ENCODE data around the gene TSC22D1.

The TSC22D1 gene

GRCh38 chr13:44414716-44415115 is 161.4 kb downstream of the TSC22D1 start:
- DNase-seq, result no peak
- H3K4me1 Mint-ChIP-seq, result no peaks in the 10 kb centered on the region
- no peak overlapping the region for H3K27ac Mint-ChIP-seq
- H3K36me3 Mint-ChIP-seq, result no peaks in the 10 kb centered on the region
- CTCF ChIA-PET, result no interaction called here
- H3K9me3 Mint-ChIP-seq, result no peaks in the 10 kb centered on the region
- no peak overlapping the region for H3K4me3 Mint-ChIP-seq
- peaks cover 15% of the 10 kb centered on the region for H3K27me3 Mint-ChIP-seq

DNA sequence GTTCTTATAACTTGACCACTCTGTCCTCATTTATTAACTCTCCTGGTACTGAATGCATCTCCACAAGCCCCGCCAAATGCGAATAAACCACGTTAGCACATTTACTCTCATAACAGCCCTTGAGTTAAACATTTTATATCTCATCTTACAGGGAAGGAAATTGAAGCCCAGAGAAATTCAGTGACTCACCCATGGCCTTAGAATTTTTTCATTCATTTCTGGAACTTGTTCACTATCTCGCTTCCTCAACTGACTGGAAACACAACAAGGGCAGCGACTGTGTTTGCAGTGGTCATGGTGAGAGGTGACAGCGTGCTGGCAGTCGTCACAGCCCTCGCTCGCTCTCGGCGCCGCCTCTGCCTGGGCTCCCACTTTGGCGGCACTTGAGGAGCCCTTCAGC is 163.0 kb downstream of the TSC22D1 start:
- no peaks in the 10 kb centered on the region for H3K9me3 Mint-ChIP-seq
- no peaks in the 10 kb centered on the region for H3K36me3 Mint-ChIP-seq
- H3K4me3 Mint-ChIP-seq, result no peak overlapping the region
- H3K27me3 Mint-ChIP-seq, result peaks cover 20% of the 10 kb centered on the region
- no peaks in the 10 kb centered on the region for H3K4me1 Mint-ChIP-seq
- no peak for DNase-seq
- no peak overlapping the region for H3K27ac Mint-ChIP-seq
- CTCF ChIA-PET, result no interaction called here

- H3K4me1 Mint-ChIP-seq, result no peaks in the 10 kb centered on the region
- H3K4me3 Mint-ChIP-seq, result no peak overlapping the region
- H3K9me3 Mint-ChIP-seq, result no peaks in the 10 kb centered on the region
- CTCF ChIA-PET, result no interaction called here
- H3K36me3 Mint-ChIP-seq, result no peaks in the 10 kb centered on the region
- peaks cover 20% of the 10 kb centered on the region for H3K27me3 Mint-ChIP-seq
- H3K27ac Mint-ChIP-seq, result no peak overlapping the region
- DNase-seq, result no peak
Observed at GRCh38 chr13:44412346-44412935, 163.7 kb downstream of the TSC22D1 start.

GRCh38 chr13:44411841-44412240 is 164.3 kb downstream of the TSC22D1 start:
- Mint-ChIP-seq H3K4me3 (no peak overlapping the region), H3K4me1 (no peaks in the 10 kb centered on the region), H3K27ac (no peak overlapping the region), H3K27me3 (peaks cover 20% of the 10 kb centered on the region), H3K9me3 (no peaks in the 10 kb centered on the region), H3K36me3 (no peaks in the 10 kb centered on the region)
- CTCF ChIA-PET, result no interaction called here
- DNase-seq, result no peak

GRCh38 chr13:44410328-44410859 is 165.7 kb downstream of the TSC22D1 start:
- Mint-ChIP-seq H3K9me3 (no peaks in the 10 kb centered on the region), H3K27me3 (peaks cover 27% of the 10 kb centered on the region), H3K4me3 (no peak overlapping the region), H3K27ac (no peak overlapping the region), H3K36me3 (no peaks in the 10 kb centered on the region), H3K4me1 (no peaks in the 10 kb centered on the region)
- CTCF ChIA-PET, result no interaction called here
- no peak for DNase-seq

- Mint-ChIP-seq H3K27ac (no peak overlapping the region), H3K9me3 (no peaks in the 10 kb centered on the region), H3K4me1 (no peaks in the 10 kb centered on the region), H3K36me3 (no peaks in the 10 kb centered on the region), H3K4me3 (no peak overlapping the region), H3K27me3 (peaks cover 27% of the 10 kb centered on the region)
- CTCF ChIA-PET, result no interaction called here
- DNase-seq, result no peak
Observed at GRCh38 chr13:44409595-44409994, 166.5 kb downstream of the TSC22D1 start.

DNA sequence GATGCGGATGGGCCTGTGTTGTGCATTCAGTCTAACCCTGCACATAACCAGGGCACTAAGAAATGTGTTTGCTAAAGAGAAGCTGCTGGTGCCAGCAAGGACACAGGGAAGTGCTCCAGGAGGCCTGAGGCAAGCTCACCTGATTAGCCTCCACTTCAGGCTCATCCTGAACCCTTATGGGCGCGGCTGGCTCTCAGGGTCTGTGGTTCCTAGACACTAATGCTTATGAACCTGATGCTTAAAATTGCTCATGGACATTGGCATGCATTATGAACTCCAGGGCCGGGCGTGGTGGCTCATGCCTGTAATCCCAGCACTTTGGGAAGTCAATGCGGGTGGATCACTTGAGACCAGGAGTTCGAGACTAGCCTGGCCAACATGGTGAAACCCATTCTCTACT is 168.2 kb downstream of the TSC22D1 start:
- H3K9me3 Mint-ChIP-seq, result no peaks in the 10 kb centered on the region
- no peak overlapping the region for H3K27ac Mint-ChIP-seq
- DNase-seq, result no peak
- no peaks in the 10 kb centered on the region for H3K36me3 Mint-ChIP-seq
- H3K4me3 Mint-ChIP-seq, result no peak overlapping the region
- CTCF ChIA-PET, result no interaction called here
- no peaks in the 10 kb centered on the region for H3K4me1 Mint-ChIP-seq
- H3K27me3 Mint-ChIP-seq, result peaks cover 27% of the 10 kb centered on the region

- H3K4me3 Mint-ChIP-seq, result no peak overlapping the region
- H3K9me3 Mint-ChIP-seq, result no peaks in the 10 kb centered on the region
- CTCF ChIA-PET, result no interaction called here
- no peak overlapping the region for H3K27ac Mint-ChIP-seq
- H3K27me3 Mint-ChIP-seq, result peaks cover 23% of the 10 kb centered on the region
- DNase-seq, result no peak
- H3K36me3 Mint-ChIP-seq, result no peaks in the 10 kb centered on the region
- H3K4me1 Mint-ChIP-seq, result no peaks in the 10 kb centered on the region
Observed at GRCh38 chr13:44407379-44407778, 168.8 kb downstream of the TSC22D1 start.

- Mint-ChIP-seq H3K4me1 (no peaks in the 10 kb centered on the region), H3K9me3 (no peaks in the 10 kb centered on the region), H3K27me3 (peaks cover 22% of the 10 kb centered on the region), H3K4me3 (no peak overlapping the region), H3K36me3 (no peaks in the 10 kb centered on the region), H3K27ac (no peak overlapping the region)
- CTCF ChIA-PET, result no interaction called here
- no peak for DNase-seq
Observed at GRCh38 chr13:44406617-44407016, 169.5 kb downstream of the TSC22D1 start.

GRCh38 chr13:44404261-44405132 is 171.6 kb downstream of the TSC22D1 start:
- peaks cover 11% of the 10 kb centered on the region for H3K27me3 Mint-ChIP-seq
- no peak overlapping the region for H3K27ac Mint-ChIP-seq
- H3K9me3 Mint-ChIP-seq, result no peaks in the 10 kb centered on the region
- H3K4me1 Mint-ChIP-seq, result no peaks in the 10 kb centered on the region
- no peaks in the 10 kb centered on the region for H3K36me3 Mint-ChIP-seq
- CTCF ChIA-PET, result no interaction called here
- no peak for DNase-seq
- no peak overlapping the region for H3K4me3 Mint-ChIP-seq

GRCh38 chr13:44403461-44404056 is 172.6 kb downstream of the TSC22D1 start:
- DNase-seq, result no peak
- Mint-ChIP-seq H3K9me3 (no peaks in the 10 kb centered on the region), H3K4me1 (no peaks in the 10 kb centered on the region), H3K27me3 (peaks cover 7% of the 10 kb centered on the region), H3K36me3 (no peaks in the 10 kb centered on the region), H3K27ac (no peak overlapping the region), H3K4me3 (no peak overlapping the region)
- CTCF ChIA-PET, result no interaction called here

GRCh38 chr13:44402899-44403445 is 173.2 kb downstream of the TSC22D1 start:
- Mint-ChIP-seq H3K9me3 (no peaks in the 10 kb centered on the region), H3K4me3 (no peak overlapping the region)
- no peak for DNase-seq

GRCh38 chr13:44401577-44401976 is 174.6 kb downstream of the TSC22D1 start:
- peaks cover 7% of the 10 kb centered on the region for H3K27me3 Mint-ChIP-seq
- H3K4me1 Mint-ChIP-seq, result no peaks in the 10 kb centered on the region
- H3K36me3 Mint-ChIP-seq, result no peaks in the 10 kb centered on the region
- H3K27ac Mint-ChIP-seq, result no peak overlapping the region
- H3K9me3 Mint-ChIP-seq, result no peaks in the 10 kb centered on the region
- DNase-seq, result no peak
- CTCF ChIA-PET, result no interaction called here
- H3K4me3 Mint-ChIP-seq, result no peak overlapping the region

More at GRCh38 chr13:44402899-44403445, 173.2 kb downstream of the TSC22D1 start:
- CTCF ChIA-PET, result no interaction called here
- Mint-ChIP-seq H3K27ac (no peak overlapping the region), H3K36me3 (no peaks in the 10 kb centered on the region), H3K27me3 (peaks cover 7% of the 10 kb centered on the region), H3K4me1 (no peaks in the 10 kb centered on the region)

- no peaks in the 10 kb centered on the region for H3K4me1 Mint-ChIP-seq
- CTCF ChIA-PET, result no interaction called here
- H3K9me3 Mint-ChIP-seq, result no peaks in the 10 kb centered on the region
- no peaks in the 10 kb centered on the region for H3K36me3 Mint-ChIP-seq
- no peak for DNase-seq
- H3K27ac Mint-ChIP-seq, result no peak overlapping the region
- no peak overlapping the region for H3K4me3 Mint-ChIP-seq
- peaks cover 3% of the 10 kb centered on the region for H3K27me3 Mint-ChIP-seq
Observed at GRCh38 chr13:44400736-44401135, 175.4 kb downstream of the TSC22D1 start.
